GM18520 (cell line): ENCODE measurements around the gene KIAA1671.

Experiments used
- ATAC-seq: cut with Tn5 transposase; IDR thresholded peaks from one replicate; pipeline ENCODE4 v1.9.1; 2021; ENCODE audit not compliant: unreplicated experiment

Gene KIAA1671

DNA sequence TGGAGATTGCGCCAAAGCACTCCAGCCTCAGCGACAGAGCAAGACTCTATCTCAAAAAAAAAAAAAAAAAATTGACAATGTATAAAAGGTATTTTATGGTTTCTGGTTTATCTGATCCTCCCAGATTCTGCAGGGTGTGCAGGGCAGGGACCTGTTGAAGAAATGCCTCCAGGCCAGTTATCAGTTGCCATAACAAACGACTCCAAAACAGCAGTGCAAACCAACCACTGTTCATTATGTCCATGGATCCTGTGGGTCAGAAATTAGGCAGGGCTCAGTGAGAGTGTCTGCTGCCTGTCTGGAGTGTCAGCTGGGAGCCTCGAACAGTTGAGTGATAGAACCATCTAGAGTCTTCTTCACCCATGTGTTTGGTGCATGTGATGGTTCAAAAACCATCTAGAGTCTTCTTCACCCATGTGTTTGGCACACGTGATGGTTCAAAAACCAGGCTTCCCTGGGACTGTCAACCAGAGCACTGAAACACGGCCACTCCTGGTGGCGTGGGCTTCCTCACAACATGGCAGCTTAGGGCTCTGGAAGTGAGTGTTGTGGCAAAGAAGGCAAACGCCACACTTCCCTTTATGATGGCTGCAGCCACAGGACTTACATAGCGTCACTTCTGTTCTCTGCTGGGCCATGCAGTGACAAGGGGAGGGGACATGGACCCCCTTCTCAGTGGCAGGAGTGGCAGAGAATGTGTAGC lies 132.0 kb downstream of the KIAA1671 start:
- ATAC-seq = no peak

DNA sequence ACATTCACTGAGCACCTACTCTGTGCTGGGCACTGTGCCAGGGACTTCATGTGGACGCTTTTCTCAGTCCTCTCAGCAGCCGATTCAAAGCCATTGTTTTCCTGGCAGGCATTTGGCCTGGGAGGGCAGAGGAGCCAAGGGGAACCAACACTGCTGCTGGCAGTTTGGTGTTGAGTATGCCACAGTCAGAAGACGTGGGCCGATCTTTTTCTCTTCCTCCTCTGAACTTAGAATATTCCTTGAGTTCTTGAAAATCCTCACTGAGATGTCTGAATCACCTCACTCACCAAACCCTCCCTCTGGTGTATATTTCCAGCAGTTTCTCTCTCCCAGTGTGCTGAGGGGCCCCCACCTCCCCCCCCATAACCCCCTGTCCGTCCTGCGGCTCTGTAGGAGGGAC lies 132.6 kb downstream of the KIAA1671 start:
- ATAC-seq = no peak

DNA sequence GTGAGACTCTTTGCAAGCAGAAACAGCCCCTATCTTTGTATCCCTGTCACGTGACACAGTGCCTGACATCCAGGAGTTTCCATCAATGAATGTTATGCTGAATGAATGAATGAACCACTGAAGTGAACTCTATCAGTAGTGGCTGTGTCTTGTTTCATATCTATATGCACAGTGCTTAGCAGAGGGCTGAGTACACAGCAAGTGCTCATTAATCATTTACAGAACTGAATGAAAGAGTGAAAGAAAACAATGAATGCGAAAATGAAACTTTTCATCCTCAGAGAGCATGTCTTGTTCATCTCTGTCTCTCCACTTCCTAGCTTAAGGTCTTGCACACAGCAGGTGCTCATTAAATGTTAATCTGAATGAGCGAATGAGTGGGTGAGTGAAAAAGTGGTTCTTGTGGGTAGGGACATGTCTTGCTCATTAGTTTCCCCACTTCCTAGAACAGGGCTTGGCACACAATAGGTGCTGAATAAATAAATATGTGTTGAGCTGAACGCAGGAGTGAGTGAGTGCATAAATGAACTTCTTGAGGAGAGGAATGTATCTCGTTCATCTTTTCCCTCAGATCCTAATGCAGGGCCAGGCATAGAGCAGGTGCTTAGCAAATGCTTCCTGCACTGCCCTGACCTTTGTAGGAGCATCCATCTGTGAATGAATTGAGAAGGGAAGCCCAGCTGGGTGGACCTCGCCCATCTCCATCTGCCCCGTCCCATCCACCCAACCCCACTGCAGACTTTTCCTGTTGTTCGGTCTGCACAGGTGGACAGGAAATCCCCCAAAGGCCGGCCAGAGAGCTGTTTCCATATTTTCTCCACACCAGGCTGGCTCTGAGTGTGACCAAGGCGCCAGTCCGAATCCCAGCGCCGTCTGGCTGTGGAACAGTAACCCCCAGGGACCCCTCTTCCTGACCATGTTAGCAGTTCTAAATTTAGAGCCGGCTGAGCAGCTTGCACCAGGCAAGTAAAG lies 133.7 kb downstream of the KIAA1671 start:
- ATAC-seq = peak; percentile 57

DNA sequence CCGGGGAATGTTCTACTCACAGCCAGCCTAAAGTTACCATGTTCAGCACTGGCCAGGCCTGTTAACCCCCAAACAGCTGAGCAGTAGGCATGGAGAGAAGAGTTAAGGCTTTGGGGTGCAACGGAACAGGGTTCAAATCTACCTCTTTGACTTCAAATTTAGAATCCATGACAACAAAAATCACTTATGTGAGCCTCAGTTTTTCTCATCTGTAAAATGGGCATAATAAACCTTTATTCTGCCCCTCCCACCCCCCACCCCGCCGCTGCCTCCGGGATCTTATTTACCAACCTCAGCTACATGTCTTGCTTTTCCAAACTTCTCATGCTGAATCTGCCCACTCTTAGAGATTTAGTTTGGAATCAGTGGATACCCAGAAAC lies 134.4 kb downstream of the KIAA1671 start:
- ATAC-seq = no peak

DNA sequence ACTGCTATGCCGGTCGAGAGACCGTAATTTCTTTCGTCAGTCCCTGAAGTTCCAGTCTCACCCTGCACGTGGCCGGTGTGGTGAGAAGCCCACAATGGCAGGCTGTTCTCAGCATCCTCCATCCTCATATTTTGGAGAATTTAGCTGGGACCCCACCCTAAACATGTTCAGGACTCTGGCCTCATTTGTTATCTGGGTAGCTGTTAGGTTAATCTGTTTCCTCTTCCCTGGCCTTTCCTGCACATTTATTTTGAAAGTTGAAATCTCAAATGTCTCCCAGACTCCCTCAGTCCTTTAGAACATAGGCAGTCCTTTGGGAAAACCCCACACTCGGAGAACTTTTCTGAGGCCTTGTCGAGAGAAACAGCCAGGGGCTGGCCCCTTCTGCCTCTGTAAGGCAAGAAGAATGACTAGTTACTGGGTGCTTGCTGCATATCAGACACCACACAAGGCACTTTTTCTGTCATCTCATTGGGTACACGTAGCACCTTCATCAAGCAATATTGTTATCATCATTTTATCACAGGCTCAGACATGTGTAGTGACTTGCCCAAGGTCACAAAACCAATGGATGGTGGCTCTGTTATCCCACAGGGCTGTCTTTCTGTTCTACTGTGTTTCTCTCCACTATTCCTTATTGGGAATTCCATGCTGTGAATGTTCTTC lies 137.8 kb downstream of the KIAA1671 start:
- no peak for ATAC-seq

DNA sequence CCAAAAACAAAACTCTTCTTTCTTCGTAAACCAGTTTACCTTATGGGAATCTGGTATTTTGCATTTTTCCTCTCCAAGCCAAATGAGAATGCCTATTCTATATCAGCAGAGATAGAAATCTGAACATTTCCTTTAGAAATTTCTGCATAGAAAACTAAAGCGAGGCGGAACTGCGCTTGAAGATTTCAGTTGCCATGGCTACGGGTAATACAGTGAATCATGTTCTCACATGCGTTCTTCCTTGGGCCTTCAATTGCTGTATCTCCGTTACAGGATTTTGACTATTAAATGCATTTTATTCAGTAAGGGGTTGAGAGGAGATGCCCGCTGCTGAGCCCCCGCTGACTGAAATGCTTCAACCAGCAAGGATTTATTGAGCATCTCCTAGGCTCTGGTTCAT lies 138.9 kb downstream of the KIAA1671 start:
- no peak for ATAC-seq

DNA sequence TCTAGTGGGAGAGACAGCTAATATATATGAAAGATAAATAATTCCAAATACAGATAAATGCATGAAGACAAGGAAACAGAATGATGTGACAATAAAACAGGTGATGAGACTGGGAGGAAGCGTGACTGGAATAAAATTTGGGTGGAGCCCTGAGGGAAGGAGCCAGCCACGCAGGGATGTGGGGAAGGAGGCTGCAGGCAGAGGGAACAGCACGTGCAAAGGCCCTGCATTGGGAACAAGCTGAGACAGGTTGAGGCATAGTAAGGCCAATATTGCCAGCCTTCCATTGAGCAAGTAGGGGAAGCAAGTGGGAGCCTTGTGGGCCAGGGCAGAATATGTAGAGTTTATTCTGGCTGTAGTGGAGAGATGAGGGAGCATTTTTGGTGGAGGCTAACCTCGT lies 139.6 kb downstream of the KIAA1671 start:
- no peak for ATAC-seq

DNA sequence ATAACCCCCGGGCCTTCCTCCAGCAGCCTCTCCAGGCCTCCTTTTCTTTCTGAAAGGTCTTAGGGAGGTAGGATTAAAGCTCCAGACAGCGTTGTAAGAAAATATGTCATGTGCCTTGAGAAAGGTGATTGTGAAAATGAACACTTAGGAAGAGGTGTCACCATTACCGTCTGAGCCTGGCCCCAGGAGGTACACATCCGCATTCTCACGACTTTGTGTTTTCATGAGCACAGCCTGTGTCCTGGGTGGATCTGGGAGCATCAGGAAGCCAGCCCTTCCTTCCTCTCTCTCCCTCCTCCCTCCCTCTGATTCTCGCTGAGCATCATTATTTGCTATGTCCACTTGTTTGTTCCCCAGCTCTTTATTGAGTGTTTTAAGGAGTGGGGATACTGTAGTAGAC lies 142.1 kb downstream of the KIAA1671 start:
- ATAC-seq = no peak

DNA sequence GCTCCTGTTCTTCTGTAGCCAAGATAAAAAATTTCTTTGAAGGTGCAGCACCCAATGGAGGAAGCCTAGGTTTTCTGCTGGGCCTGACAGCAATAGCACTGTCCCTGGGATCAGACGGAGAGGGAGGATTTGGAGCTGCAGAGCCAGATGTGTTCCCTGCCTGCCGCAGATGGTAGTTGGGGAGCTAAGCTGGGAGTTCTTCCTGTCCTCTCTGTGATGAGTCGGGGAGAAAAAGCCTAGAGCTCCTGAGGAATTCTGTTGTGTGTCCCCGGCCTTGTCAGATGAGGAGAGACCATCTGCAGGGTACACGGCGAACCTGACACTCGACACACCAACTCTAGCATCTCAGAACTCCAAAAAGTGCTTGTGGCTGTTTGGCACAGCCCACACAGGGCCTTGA lies 143.4 kb downstream of the KIAA1671 start:
- no peak for ATAC-seq

DNA sequence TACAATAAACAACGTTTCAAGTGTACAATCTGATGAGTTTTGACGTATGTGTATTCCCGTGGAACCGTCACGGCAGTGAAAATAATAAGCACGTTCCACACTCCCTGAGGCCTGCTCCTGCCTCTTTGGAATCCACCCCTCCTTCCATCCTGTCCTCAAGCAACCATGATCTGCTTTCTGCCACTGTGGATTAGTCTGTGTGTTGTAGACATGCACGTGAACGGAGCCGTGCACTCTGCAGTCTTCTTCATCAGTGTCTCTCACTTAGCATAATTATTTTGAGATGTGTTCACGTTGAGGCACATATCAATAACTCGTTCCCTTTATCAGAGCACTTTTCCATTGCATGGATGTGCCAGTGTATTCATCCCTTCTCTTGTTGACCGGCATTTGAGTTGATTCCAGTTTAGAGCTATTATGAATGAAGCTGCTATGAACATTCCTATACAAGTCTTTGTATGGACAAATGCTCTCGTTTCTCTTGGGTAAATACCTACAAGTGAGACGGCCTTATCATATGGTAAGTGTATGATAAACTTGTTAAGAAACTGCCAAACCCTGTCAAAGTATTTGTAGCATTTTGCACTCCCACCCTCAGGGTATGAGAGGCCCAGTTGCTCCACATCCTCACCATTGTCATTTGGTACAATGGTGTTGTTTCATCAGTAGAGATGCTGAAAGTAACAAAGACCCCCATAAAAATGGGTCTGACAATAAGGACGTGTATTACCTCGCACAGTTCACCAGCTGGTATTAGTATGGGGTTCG lies 144.3 kb downstream of the KIAA1671 start:
- no peak for ATAC-seq

DNA sequence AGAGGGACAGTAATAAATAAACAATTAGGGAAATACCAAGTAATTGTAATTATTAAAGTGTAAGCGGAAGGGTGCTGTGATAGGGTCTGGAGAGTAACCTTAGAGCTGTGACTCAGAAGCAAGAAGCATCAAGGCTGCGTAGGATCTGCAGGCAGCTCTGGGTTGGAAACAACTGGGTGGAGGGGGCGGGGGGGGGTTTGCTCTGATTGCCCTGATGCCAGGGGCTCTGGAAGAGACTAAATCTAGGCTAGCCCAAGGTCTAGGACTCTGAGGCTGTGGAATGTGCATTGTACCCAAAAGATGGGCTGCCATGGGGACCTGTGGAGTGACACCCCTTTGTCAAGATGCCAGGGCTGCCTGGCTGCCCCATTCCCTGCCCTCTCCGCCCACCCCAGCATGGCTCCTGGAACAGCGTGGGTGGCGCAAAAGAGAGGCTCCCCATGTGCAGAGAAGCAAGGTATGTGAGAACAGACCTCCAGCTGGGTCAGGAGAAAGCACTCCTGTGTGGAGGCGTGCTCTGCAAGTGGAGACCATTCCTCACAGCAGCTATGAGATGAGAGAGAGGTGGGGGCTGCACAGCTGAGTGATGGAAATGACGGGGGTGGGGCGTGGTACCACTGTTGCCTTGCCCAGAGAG lies 146.0 kb downstream of the KIAA1671 start:
- ATAC-seq = no peak

DNA sequence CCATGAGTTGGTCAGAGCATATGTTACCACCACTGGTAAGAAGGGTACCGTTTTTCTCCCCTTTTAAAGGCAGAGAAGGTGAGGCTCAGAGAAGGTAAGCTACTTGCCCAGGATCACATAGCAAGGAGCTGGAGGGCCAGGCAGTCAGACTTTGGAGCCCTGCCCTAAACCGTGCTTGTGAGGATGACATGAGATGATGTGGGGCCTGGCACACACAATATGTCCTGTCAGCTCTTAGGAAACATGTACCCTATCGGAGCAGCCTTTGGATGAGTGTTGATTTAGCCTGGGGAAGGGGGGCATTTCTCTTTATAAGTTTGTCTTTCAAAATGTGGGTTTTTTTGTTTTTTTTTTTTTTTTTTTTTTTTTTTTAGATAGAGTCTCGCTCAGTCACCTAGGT lies 146.7 kb downstream of the KIAA1671 start:
- no peak for ATAC-seq

DNA sequence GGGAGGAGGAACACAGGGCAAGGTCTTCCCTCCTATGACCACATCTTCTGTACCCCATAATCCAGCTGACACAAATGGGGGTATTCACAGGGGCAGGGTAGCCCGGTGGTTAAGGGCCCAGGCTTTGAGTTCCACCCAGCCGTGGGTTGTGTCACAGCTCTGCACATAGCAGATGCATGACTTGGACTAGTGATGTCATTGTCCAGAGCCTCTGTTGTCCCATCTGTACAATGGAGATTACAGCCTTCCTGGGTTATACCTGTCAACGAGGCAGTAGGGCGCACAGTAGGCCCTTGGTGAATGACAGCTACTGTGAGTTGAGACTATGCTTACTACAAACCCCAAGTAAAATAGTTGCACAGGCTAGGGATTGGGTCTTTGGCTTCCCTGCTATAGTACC lies 147.9 kb downstream of the KIAA1671 start:
- ATAC-seq = no peak

DNA sequence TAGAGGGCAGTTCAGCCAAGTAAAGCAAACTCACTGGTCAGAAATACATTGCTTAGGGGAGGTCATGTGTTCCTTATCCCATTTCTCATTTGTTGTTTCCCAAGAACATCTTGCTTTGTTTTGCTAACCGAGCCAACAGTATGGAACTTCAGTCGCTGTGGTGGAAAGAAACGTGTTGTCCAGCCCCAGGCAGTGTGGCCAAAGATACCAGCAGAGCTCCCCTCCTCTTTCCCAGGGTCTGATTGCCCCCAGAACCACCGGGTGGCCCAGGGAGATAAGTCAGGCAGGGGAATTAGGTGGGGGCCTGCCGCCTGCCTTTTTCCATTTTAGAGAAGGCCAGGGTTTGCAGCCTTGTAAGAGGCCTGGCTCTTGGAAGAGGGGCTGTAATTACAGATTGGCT lies 148.4 kb downstream of the KIAA1671 start:
- no peak for ATAC-seq

DNA sequence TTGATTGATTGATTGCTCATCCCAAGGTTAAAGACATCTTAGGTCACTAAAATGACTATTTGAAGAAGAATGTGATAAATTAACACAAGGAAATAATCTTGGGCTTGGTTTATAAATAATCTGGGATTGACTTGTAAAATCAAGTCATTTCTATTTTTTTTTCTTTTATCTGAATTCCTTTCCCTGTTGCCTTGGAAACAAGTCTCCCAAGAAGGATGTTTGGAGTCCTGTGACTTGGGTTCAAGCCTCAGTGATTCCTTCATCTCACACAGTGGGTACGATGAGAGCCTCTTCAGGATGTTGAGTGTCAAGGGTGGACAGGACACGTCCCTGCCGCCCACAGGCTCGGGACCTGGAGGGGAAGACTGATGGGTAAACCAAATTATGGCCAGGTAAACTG lies 149.0 kb downstream of the KIAA1671 start:
- no peak for ATAC-seq

DNA sequence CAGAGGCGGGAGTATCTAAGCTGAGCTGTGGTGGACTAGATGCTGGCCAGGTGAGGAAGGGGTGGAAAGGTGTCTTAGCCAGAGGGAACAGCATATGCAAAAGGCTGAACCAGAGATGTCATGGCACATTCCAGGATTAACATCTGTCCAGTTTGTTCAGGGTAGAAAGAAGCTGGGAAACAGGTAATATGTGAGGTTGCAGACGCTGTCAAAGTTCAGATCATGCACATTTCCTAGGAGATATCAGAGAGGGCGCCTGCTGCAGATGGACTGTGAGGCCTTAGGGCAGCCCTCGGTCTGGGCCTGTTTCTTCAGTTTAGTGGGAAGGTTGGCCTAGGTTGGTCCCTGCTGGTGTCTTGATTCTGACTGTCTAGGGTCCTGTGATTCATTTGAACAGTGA lies 149.5 kb downstream of the KIAA1671 start:
- ATAC-seq = no peak

DNA sequence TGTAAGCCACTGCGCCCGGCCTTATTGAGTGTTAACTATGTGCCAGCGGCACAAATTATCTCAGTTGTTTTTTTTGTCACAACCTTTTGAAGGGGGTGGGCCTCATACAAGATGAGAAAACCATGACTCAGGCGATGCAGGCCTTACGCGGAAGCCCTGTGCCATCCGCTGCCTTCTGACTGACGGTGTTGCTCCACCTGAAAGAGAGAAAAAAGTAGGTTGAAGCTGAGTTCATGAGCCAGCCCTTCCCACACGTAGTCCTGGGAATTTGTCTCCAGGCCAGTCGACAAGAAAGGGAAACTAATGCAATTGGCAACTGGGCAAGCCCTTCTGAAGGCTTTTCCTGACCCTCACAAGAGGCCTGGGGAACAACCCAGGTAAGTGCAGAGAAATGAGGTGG lies 150.2 kb downstream of the KIAA1671 start:
- no peak for ATAC-seq

DNA sequence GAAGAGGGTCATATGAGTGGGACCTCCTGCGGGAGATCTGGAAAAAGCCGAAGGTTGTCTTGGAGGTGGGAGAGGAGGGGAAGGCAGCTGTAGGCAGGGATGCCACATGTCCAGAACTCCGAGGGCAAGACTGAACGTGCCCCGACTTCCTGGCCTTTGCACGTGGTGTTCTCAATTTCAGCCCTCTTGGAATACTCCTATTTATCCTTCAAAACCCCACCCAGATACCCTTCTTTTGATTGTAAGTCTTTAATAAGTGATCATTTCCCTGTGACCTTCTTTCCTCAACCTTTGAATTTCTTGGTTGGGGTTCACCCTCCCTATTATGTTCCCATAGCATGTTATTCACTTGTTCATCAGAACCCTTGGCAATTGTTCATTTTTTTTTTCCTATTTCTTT lies 151.9 kb downstream of the KIAA1671 start:
- ATAC-seq = no peak

DNA sequence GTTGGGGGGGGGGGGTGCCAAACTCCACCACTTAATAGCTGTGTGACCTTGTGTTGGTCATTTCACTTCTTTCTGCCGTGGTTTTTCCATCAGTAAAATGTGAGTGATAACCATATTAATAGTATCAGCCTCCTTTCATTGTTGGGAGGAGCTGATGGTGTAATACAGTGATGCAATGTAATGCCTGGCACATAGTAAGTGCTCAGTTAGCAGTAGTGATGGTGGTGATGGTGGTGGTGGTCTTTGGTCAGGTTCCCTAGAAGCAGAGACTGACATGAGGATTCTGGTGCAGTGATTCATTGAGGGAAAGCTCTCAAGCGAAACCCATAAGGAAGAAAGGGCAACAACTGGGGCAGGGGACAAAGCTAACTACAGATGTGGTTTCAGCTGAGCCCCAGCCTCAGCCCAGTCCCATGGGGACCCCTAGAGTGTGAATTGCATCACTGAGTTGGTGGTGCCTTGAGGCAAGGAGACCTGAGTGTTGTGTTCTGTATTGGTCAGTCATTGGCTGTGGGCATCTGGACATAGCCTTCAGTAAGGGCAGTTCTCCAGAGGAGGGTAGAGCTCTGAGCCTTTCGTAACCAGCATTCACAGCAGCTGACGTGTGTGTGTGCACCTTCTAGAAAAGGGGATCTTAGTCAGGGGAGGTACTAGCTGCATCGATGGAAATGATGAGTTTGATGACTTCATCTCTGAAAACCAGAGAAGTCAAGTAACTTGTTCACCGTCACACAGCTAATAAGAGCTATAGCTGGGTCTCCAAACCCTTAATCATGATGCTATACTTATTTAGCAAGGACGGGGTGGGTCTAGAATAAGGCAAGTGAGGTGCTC lies 153.5 kb downstream of the KIAA1671 start:
- ATAC-seq = no peak
